Measurements from ENCODE around the gene AUTS2.

The AUTS2 gene

GRCh38 chr7:69789563-69789962 is 191.3 kb downstream of the AUTS2 start:
- Histone ChIP-seq H3K4me3 (replicated peaks; ENCODE audit: insufficient read depth, low read length) (no peak overlapping the region), H3K27ac (replicated peaks) (no peak overlapping the region), H3K27me3 (ENCODE audit: insufficient read depth, poor library complexity, severe bottlenecking) (no peaks in the 10 kb centered on the region)
- no peak for TF ChIP-seq SPI1 (IDR thresholded peaks at IDR 0.05; ENCODE audit: borderline replicate concordance, low read depth)
- TF ChIP-seq CTCF (IDR thresholded peaks at IDR 0.05; ENCODE audit: insufficient read depth, low read length): no peak
- TF ChIP-seq GABPA (IDR thresholded peaks at IDR 0.05; ENCODE audit: low read depth): no peak
- TF ChIP-seq POLR2AphosphoS5 (IDR thresholded peaks at IDR 0.05; ENCODE audit: low read depth): no peak
- no peak for TF ChIP-seq REST (IDR thresholded peaks at IDR 0.05; ENCODE audit: insufficient replicate concordance, low read depth)
- DNase-seq (ENCODE audit: low read depth in 1 of 2, low spot score in 1 of 2): no peak

GRCh38 chr7:69790977-69791724 is 192.9 kb downstream of the AUTS2 start:
- H3K27me3 ChIP-seq (ENCODE audit: insufficient read depth, poor library complexity, severe bottlenecking): no peaks in the 10 kb centered on the region
- no peak overlapping the region for H3K4me3 ChIP-seq (replicated peaks; ENCODE audit: insufficient read depth, low read length)
- H3K27ac ChIP-seq (replicated peaks): no peak overlapping the region
- DNase-seq (ENCODE audit: low read depth in 1 of 2, low spot score in 1 of 2): no peak
- no peak for TF ChIP-seq SPI1 (IDR thresholded peaks at IDR 0.05; ENCODE audit: borderline replicate concordance, low read depth)
- no peak for TF ChIP-seq CTCF (IDR thresholded peaks at IDR 0.05; ENCODE audit: insufficient read depth, low read length)
- TF ChIP-seq POLR2AphosphoS5 (IDR thresholded peaks at IDR 0.05; ENCODE audit: low read depth): no peak
- no peak for TF ChIP-seq GABPA (IDR thresholded peaks at IDR 0.05; ENCODE audit: low read depth)
- TF ChIP-seq REST (IDR thresholded peaks at IDR 0.05; ENCODE audit: insufficient replicate concordance, low read depth): no peak

GRCh38 chr7:69791739-69792138 is 193.5 kb downstream of the AUTS2 start:
- H3K27me3 ChIP-seq (ENCODE audit: insufficient read depth, poor library complexity, severe bottlenecking): no peaks in the 10 kb centered on the region
- no peak for DNase-seq (ENCODE audit: low read depth in 1 of 2, low spot score in 1 of 2)
- no peak overlapping the region for H3K4me3 ChIP-seq (replicated peaks; ENCODE audit: insufficient read depth, low read length)
- H3K27ac ChIP-seq (replicated peaks): no peak overlapping the region
- TF ChIP-seq POLR2AphosphoS5 (IDR thresholded peaks at IDR 0.05; ENCODE audit: low read depth): no peak
- no peak for TF ChIP-seq CTCF (IDR thresholded peaks at IDR 0.05; ENCODE audit: insufficient read depth, low read length)

- Histone ChIP-seq H3K27ac (replicated peaks) (no peak overlapping the region), H3K27me3 (ENCODE audit: insufficient read depth, poor library complexity, severe bottlenecking) (no peaks in the 10 kb centered on the region), H3K4me3 (replicated peaks; ENCODE audit: insufficient read depth, low read length) (no peak overlapping the region)
- DNase-seq (ENCODE audit: low read depth in 1 of 2, low spot score in 1 of 2): no peak
- TF ChIP-seq GABPA (IDR thresholded peaks at IDR 0.05; ENCODE audit: low read depth) (no peak), CTCF (IDR thresholded peaks at IDR 0.05; ENCODE audit: insufficient read depth, low read length) (no peak), SPI1 (IDR thresholded peaks at IDR 0.05; ENCODE audit: borderline replicate concordance, low read depth) (no peak), POLR2AphosphoS5 (IDR thresholded peaks at IDR 0.05; ENCODE audit: low read depth) (no peak), REST (IDR thresholded peaks at IDR 0.05; ENCODE audit: insufficient replicate concordance, low read depth) (no peak)
Measured at GRCh38 chr7:69795932-69796331, 197.7 kb downstream of the AUTS2 start.

Data from HL-60 (cell line).